Colonic mucosa (tissue), 4 donors: Measurements from ENCODE around the gene PLCL2. TPM values are rescaled to one million over a fixed set of nuclear protein-coding genes. Genes with fewer than 3 reads are reported as not detected.

Source experiments
- DNase-seq: peaks from one replicate; pipeline ENCODE4 v3.0.0-alpha.2; 2020
- H3K27ac ChIP-seq: fragments of 200-600 bp; one replicate; pipeline ENCODE4 v1.8.0; 2021
- H3K27me3 ChIP-seq: fragments of 200-600 bp; one replicate; pipeline ENCODE4 v1.8.0; 2021
- H3K36me3 ChIP-seq: fragments of 200-600 bp; one replicate; pipeline ENCODE4 v1.8.0; 2021
- H3K4me1 ChIP-seq: fragments of 200-600 bp; one replicate; pipeline ENCODE4 v1.8.0; 2021; ENCODE audit warnings: mild to moderate bottlenecking
- H3K4me3 ChIP-seq: fragments of 200-600 bp; one replicate; pipeline ENCODE4 v1.8.0; 2021
- H3K9ac ChIP-seq, 2 donors: one replicate each; pipeline ENCODE4 v1.7.0; 2013; ENCODE audit warnings: control low read depth in 2 of 2, low read depth in 2 of 2, low read length in 2 of 2
- H3K9me3 ChIP-seq: fragments of 200-600 bp; one replicate; pipeline ENCODE4 v1.8.0; 2021
- intact Hi-C: fragments of 100-400 bp; cut with DNase I; formaldehyde crosslinking; loops from one replicate; pipeline ENCODE4 v1.14.1; 2022
- total RNA-seq, 2 donors: library from RNA; stranded (reverse); fragmentation: NEBNext Ultra II Directional in 1 of 2; extraction: Animal tissue kit (Norgen Biotek cat#: 25700) in 1 of 2; gene quantifications; one replicate each; pipeline ENCODE4 v1.2.1, GENCODE V29; 2021
- TF ChIP-seq, protein P1 (sequence below): fragments of 200-600 bp; IDR thresholded peaks from one replicate; pipeline ENCODE4 v1.8.0; 2022; ENCODE audit warnings: antibody characterized with exemption, mild to moderate bottlenecking
- donor health status: healthy.
- donor health status: DM: no; HTN: no; CAD: no.
- donor health status: DM: no; HTN: no; CAD: no.

Gene PLCL2
- total RNA-seq, 2 donors from 2014 or later: 12.3 to 15.0 TPM

DNA sequence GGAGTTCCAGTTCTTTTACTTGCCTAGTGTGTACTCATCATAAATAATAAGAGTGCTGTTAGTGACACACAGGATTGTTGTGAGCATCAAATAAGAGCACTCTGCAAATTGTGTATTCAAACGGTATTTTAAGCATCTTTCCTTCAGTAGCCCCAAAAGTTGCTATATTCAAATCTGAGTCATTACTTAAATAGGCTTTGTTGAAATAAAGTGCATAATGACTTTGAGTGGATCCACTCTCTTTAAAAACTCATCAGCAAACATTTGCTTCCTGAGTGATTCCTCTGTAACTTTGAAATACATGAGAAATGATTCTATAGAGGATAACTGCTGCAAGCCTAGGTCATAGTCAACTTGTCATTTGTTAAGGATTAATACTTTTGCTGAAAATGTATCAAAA, 29.3 kb upstream of the PLCL2 start:
- no peak overlapping the region for H3K4me3 ChIP-seq
- intact Hi-C loops: no loop called here
- no peaks in the 10 kb centered on the region for H3K36me3 ChIP-seq
- TF ChIP-seq, protein P1, sequence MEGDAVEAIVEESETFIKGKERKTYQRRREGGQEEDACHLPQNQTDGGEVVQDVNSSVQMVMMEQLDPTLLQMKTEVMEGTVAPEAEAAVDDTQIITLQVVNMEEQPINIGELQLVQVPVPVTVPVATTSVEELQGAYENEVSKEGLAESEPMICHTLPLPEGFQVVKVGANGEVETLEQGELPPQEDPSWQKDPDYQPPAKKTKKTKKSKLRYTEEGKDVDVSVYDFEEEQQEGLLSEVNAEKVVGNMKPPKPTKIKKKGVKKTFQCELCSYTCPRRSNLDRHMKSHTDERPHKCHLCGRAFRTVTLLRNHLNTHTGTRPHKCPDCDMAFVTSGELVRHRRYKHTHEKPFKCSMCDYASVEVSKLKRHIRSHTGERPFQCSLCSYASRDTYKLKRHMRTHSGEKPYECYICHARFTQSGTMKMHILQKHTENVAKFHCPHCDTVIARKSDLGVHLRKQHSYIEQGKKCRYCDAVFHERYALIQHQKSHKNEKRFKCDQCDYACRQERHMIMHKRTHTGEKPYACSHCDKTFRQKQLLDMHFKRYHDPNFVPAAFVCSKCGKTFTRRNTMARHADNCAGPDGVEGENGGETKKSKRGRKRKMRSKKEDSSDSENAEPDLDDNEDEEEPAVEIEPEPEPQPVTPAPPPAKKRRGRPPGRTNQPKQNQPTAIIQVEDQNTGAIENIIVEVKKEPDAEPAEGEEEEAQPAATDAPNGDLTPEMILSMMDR: no peak
- no peaks in the 10 kb centered on the region for H3K4me1 ChIP-seq
- no peak overlapping the region for H3K27ac ChIP-seq
- no peaks in the 10 kb centered on the region for H3K27me3 ChIP-seq
- no peak overlapping the region for H3K9ac ChIP-seq
- DNase-seq: no peak
- no peaks in the 10 kb centered on the region for H3K9me3 ChIP-seq

DNA sequence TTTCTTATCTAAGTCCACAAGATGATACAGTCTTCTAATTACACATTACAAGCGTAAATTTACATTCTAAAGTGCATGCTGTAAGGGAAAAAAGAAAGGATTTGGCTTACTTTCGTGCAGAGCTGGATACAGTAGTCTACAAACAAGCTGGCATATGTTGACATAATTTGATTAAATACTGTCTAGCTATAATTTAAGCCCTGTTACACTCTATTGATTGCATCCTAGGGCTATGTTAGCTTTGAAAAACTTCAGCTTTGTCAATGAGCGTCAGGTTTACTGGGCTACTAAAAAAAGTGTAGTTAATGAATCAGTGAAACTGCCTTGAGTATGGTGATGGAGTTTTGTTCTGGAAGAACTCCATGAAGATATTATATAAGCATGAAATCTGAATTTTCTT, 24.5 kb upstream of the PLCL2 start:
- DNase-seq: no peak
- Histone ChIP-seq H3K9me3 (no peaks in the 10 kb centered on the region), H3K4me1 (no peaks in the 10 kb centered on the region), H3K27me3 (no peaks in the 10 kb centered on the region), H3K27ac (no peak overlapping the region), H3K36me3 (no peaks in the 10 kb centered on the region), H3K4me3 (no peak overlapping the region), H3K9ac (no peak overlapping the region)
- TF ChIP-seq, protein P1: no peak
- intact Hi-C loops: no loop called here

DNA sequence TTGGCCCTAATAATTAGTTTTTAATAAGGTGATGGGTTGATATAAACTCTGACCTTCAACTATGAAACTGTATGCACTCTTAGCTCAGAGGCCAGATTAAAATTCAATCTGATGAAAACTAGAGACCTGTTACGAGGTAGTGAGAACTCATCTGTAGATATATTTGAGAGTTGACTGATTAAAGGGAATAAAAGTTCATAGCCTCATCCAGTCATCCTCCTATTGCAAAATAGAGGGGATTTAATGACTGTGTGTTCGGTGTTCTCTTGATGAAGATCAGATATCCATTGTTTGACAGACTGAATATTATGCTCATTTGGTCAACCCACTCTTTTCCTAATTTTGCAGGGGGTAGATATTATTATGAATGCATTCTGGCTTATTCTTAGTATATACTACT, 23.3 kb upstream of the PLCL2 start:
- intact Hi-C loops: no loop called here
- H3K36me3 ChIP-seq: no peaks in the 10 kb centered on the region
- no peaks in the 10 kb centered on the region for H3K9me3 ChIP-seq
- no peak for DNase-seq
- TF ChIP-seq, protein P1: no peak
- no peaks in the 10 kb centered on the region for H3K4me1 ChIP-seq
- no peak overlapping the region for H3K27ac ChIP-seq
- no peaks in the 10 kb centered on the region for H3K27me3 ChIP-seq
- no peak overlapping the region for H3K4me3 ChIP-seq
- H3K9ac ChIP-seq: no peak overlapping the region

DNA sequence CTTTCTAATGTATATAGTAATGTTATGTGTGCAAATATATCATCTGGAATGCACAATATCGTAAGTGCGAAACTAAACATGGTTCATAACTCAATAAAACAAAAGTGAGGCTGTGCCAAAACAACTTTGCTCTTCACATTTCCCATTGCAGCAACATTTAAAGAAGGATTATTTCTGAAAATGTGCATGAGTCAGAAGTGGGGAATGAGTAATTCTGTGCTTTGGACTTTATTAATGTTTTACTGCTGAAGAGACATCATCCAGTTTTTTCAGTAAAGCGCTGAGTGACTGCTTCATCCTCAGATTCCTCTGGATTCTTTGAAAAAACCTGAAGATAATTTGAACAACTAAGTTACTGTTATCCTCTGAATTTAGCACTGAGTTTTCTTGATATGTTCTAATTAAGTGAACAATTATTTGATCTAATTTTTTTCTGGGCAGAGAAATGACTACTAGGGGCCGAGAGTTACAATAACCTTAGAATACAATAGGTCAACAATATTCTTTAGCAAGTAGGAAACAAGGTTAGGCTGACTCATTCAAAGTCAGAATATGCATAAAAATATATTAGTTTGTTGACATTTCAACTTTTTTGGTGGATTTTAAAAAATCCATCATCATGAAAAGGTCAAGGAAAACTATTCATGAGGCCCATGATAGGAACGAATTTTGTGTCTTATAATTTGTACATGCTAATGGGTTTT, 20.0 kb upstream of the PLCL2 start:
- TF ChIP-seq, protein P1: no peak
- Histone ChIP-seq H3K27ac (no peak overlapping the region), H3K4me1 (no peaks in the 10 kb centered on the region), H3K27me3 (no peaks in the 10 kb centered on the region), H3K4me3 (no peak overlapping the region), H3K9me3 (no peaks in the 10 kb centered on the region), H3K36me3 (no peaks in the 10 kb centered on the region), H3K9ac (no peak overlapping the region)
- no peak for DNase-seq
- intact Hi-C loops: no loop called here

DNA sequence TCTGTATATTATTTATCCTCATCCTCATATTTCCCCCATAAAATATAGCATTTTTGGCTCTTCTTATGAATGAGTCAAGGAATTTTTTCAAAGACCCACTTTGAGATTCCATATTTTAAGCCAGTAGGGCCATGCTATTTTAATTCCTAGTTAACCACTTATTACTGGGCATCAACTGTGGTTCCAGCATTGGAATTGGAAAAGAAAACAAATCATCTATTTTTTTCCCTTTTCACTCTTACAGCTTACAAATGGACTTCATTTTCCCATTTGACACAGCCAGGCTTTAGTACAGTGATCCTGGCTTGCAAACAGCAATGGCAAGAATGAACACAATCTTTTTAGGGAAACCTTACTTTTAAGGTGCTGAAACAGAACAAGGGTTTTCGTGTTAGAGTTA, 19.4 kb upstream of the PLCL2 start:
- Histone ChIP-seq H3K27me3 (no peaks in the 10 kb centered on the region), H3K4me3 (no peak overlapping the region), H3K27ac (no peak overlapping the region), H3K36me3 (no peaks in the 10 kb centered on the region), H3K4me1 (no peaks in the 10 kb centered on the region), H3K9ac (no peak overlapping the region), H3K9me3 (no peaks in the 10 kb centered on the region)
- DNase-seq: no peak
- intact Hi-C loops: no loop called here
- TF ChIP-seq, protein P1: no peak
